ENCODE results near the gene DDX17. TPM values are rescaled to one million over a fixed set of nuclear protein-coding genes. Genes with fewer than 3 reads are reported as not detected.

DDX17 gene
- total RNA-seq, 1 donor from 2014 or later = 466 TPM

DNA sequence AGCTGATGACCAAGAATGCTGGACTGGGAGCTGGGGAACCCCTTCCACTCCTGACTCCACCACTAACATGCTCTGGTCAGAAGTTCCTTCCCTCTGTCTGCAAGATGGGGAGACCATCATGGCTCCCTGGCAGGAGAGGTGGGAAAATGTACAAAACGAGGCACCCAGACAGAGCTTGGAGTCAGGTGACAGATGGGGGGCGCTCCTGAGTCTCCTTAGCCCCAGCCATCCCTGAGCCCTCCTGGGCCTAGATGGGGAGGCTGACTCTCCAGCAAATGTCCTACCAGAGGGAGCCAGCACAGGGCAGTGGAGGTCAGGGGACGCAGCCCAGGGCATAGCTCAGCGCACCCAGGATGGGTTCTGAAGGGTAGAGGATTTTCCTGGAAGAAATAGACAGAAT is 71.1 kb downstream of the DDX17 start:
- no peaks in the 10 kb centered on the region for H3K36me3 Mint-ChIP-seq (ENCODE audit: unreplicated experiment)
- H3K27me3 Mint-ChIP-seq (ENCODE audit: unreplicated experiment) = peaks cover 8% of the 10 kb centered on the region
- H3K27ac Mint-ChIP-seq (ENCODE audit: unreplicated experiment) = no peak overlapping the region
- H3K9me3 Mint-ChIP-seq (ENCODE audit: unreplicated experiment) = no peaks in the 10 kb centered on the region
- no peak overlapping the region for H3K4me3 Mint-ChIP-seq (ENCODE audit: unreplicated experiment)
- DNase-seq (ENCODE audit: extremely low spot score, unreplicated experiment) = no peak
- H3K4me1 Mint-ChIP-seq (ENCODE audit: unreplicated experiment) = no peaks in the 10 kb centered on the region
- TF ChIP-seq, protein P1, sequence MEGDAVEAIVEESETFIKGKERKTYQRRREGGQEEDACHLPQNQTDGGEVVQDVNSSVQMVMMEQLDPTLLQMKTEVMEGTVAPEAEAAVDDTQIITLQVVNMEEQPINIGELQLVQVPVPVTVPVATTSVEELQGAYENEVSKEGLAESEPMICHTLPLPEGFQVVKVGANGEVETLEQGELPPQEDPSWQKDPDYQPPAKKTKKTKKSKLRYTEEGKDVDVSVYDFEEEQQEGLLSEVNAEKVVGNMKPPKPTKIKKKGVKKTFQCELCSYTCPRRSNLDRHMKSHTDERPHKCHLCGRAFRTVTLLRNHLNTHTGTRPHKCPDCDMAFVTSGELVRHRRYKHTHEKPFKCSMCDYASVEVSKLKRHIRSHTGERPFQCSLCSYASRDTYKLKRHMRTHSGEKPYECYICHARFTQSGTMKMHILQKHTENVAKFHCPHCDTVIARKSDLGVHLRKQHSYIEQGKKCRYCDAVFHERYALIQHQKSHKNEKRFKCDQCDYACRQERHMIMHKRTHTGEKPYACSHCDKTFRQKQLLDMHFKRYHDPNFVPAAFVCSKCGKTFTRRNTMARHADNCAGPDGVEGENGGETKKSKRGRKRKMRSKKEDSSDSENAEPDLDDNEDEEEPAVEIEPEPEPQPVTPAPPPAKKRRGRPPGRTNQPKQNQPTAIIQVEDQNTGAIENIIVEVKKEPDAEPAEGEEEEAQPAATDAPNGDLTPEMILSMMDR (IDR thresholded peaks at IDR 0.05) = no peak

DNA sequence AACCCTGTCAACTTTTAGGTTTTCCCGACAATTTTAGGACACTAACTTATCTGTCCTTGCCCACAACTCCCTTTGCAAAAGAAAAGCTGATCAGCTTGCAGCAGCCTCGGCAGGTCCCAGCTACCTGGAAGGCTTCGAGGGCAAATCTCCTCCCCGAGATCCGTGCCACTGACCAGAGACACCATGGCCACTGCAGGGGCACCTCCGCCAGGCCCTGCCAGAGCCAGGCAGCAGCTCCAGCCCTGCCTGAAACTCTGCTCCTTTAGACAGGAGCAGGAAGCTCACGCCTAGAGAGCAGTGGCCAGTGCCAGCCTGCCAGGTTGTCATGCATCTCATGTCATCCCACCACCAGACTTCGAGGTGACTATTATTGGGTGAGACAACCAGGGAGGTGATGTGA is 72.2 kb downstream of the DDX17 start:
- no peak overlapping the region for H3K27ac Mint-ChIP-seq (ENCODE audit: unreplicated experiment)
- TF ChIP-seq, protein P1 (IDR thresholded peaks at IDR 0.05) = no peak
- no peak for DNase-seq (ENCODE audit: extremely low spot score, unreplicated experiment)
- H3K36me3 Mint-ChIP-seq (ENCODE audit: unreplicated experiment) = no peaks in the 10 kb centered on the region
- no peak overlapping the region for H3K4me3 Mint-ChIP-seq (ENCODE audit: unreplicated experiment)
- no peaks in the 10 kb centered on the region for H3K4me1 Mint-ChIP-seq (ENCODE audit: unreplicated experiment)
- H3K27me3 Mint-ChIP-seq (ENCODE audit: unreplicated experiment) = peaks cover 7% of the 10 kb centered on the region
- no peaks in the 10 kb centered on the region for H3K9me3 Mint-ChIP-seq (ENCODE audit: unreplicated experiment)

Other genes starting within 250 kb of the DDX17 start
- 88.0 and 90.5 TPM in 2 replicates for gene TMEM184B, start 233.3 kb downstream of the DDX17 start, total RNA-seq
- gene CSNK1E, start 188.9 kb downstream of the DDX17 start, total RNA-seq = 175 and 176 TPM in 2 replicates
- gene KCNJ4, start 51.1 kb downstream of the DDX17 start, total RNA-seq = 0.43 and 0.57 TPM in 2 replicates
- 39.3 and 49.3 TPM in 2 replicates for gene KDELR3, start 38.2 kb downstream of the DDX17 start, total RNA-seq
- gene DMC1, start 63.9 kb upstream of the DDX17 start, total RNA-seq = 1.4 TPM in 2 replicates
- gene FAM227A, start 150.1 kb upstream of the DDX17 start, total RNA-seq = 2.7 and 3.5 TPM in 2 replicates
- 38.3 and 41.0 TPM in 2 replicates for gene CBY1, start 150.3 kb upstream of the DDX17 start, total RNA-seq
- 60.7 and 61.0 TPM in 2 replicates for gene TOMM22, start 175.6 kb upstream of the DDX17 start, total RNA-seq
- 78.6 and 85.5 TPM in 2 replicates for gene JOSD1, start 194.6 kb upstream of the DDX17 start, total RNA-seq
- 67.4 and 68.8 TPM in 2 replicates for gene GTPBP1, start 199.6 kb upstream of the DDX17 start, total RNA-seq
- 148 and 151 TPM in 2 replicates for gene SUN2, start 249.7 kb upstream of the DDX17 start, total RNA-seq